Measurements from ENCODE around the gene PRKAR2B.
"Not testable (repeated sequence)": the region's sequence is repeated elsewhere in the genome, so short reads cannot be mapped to it uniquely, and the experiment has no call there.

The PRKAR2B gene

DNA sequence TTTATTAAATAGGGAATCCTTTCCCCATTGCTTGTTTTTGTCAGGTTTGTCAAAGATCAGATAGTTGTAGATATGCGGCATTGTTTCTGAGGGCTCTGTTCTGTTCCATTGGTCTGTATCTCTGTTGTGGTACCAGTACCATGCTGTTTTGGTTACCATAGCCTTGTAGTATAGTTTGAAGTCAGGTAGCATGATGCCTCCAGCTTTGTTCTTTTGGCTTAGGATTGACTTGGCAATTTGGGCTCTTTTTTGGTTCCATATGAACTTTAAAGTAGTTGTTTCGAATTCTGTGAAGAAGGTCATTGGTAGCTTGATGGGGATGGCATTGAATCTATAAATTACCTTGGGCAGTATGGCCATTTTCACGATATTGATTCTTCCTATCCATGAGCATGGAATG lies 11.6 kb downstream of the PRKAR2B start:
- not testable (repeated sequence) for H3K4me3 ChIP-seq (ENCODE audit: low read length); H3K9me3 ChIP-seq (ENCODE audit: control insufficient read depth, low read length); H3K9ac ChIP-seq (ENCODE audit: low read length); H3K4me1 ChIP-seq (ENCODE audit: control insufficient read depth, insufficient read depth, low read length); H3K27me3 ChIP-seq (ENCODE audit: control insufficient read depth, insufficient read depth, low read length); H3K36me3 ChIP-seq (ENCODE audit: control insufficient read depth, insufficient read depth, low read length)

DNA sequence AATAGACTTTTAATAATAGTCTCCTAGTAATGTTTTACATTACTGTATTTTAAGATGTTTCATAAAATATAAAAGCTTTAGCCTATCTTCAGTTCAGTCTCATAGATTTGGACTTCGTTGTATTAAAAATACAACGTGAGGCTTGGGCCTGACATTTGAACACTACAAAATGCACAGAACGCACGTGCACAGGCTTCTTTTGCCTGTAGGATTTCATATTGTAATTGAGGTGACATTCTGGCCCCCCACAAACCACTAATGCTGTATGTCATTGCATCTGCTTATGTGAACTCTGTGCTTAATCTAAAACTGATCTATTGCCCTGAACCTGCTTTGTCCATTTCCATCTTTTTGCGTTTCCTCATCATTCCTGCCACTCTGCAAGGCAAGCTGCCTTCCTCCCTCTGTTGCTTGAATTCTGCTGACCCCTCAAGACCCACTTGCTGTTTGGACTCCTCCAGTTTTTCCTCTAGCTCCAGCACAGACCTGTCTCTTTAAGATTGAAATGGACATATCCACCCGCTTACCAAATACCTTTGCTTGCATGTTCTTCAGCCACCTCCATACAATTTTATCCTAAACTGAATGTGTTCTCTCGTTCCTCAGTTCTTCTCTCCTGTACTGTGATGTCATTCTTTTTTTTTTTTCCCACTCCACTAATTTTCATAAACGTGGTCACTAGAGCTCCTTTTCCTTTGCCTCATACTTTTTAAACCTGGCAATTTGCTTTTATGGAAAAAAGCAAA lies 12.4 kb downstream of the PRKAR2B start:
- Histone ChIP-seq H3K27me3 (ENCODE audit: control insufficient read depth, insufficient read depth, low read length) (no peaks in the 10 kb centered on the region), H3K36me3 (ENCODE audit: control insufficient read depth, insufficient read depth, low read length) (no peaks in the 10 kb centered on the region), H3K4me3 (ENCODE audit: low read length) (no peak overlapping the region), H3K4me1 (ENCODE audit: control insufficient read depth, insufficient read depth, low read length) (no peaks in the 10 kb centered on the region), H3K9ac (ENCODE audit: low read length) (no peak overlapping the region), H3K9me3 (ENCODE audit: control insufficient read depth, low read length) (no peaks in the 10 kb centered on the region)

DNA sequence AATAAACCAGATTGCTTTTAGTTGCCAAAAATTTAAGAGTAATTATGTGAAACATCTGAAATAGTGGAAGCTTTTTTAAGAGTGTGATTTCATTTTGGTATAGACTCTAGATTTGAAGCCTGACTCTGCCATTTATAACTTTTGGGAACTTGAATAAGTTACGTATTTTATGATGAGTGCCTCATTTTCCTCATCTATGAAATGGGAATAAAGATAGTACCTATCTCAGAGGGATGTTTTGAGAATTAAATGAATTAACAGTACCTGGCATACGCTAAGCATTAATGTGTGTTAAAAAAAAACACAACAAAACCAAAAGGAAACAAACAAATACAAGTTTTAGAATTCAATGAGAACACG lies 12.9 kb downstream of the PRKAR2B start:
- Histone ChIP-seq H3K9me3 (ENCODE audit: control insufficient read depth, low read length) (no peaks in the 10 kb centered on the region), H3K36me3 (ENCODE audit: control insufficient read depth, insufficient read depth, low read length) (no peaks in the 10 kb centered on the region), H3K27me3 (ENCODE audit: control insufficient read depth, insufficient read depth, low read length) (no peaks in the 10 kb centered on the region), H3K4me3 (ENCODE audit: low read length) (no peak overlapping the region), H3K9ac (ENCODE audit: low read length) (no peak overlapping the region), H3K4me1 (ENCODE audit: control insufficient read depth, insufficient read depth, low read length) (no peaks in the 10 kb centered on the region)

- H3K4me3 ChIP-seq (ENCODE audit: low read length), result no peak overlapping the region
- no peak overlapping the region for H3K9ac ChIP-seq (ENCODE audit: low read length)
- H3K36me3 ChIP-seq (ENCODE audit: control insufficient read depth, insufficient read depth, low read length), result no peaks in the 10 kb centered on the region
- no peaks in the 10 kb centered on the region for H3K4me1 ChIP-seq (ENCODE audit: control insufficient read depth, insufficient read depth, low read length)
- H3K27me3 ChIP-seq (ENCODE audit: control insufficient read depth, insufficient read depth, low read length), result no peaks in the 10 kb centered on the region
- no peaks in the 10 kb centered on the region for H3K9me3 ChIP-seq (ENCODE audit: control insufficient read depth, low read length)
Observed at GRCh38 chr7:107059468-107059867, 15.0 kb downstream of the PRKAR2B start.

DNA sequence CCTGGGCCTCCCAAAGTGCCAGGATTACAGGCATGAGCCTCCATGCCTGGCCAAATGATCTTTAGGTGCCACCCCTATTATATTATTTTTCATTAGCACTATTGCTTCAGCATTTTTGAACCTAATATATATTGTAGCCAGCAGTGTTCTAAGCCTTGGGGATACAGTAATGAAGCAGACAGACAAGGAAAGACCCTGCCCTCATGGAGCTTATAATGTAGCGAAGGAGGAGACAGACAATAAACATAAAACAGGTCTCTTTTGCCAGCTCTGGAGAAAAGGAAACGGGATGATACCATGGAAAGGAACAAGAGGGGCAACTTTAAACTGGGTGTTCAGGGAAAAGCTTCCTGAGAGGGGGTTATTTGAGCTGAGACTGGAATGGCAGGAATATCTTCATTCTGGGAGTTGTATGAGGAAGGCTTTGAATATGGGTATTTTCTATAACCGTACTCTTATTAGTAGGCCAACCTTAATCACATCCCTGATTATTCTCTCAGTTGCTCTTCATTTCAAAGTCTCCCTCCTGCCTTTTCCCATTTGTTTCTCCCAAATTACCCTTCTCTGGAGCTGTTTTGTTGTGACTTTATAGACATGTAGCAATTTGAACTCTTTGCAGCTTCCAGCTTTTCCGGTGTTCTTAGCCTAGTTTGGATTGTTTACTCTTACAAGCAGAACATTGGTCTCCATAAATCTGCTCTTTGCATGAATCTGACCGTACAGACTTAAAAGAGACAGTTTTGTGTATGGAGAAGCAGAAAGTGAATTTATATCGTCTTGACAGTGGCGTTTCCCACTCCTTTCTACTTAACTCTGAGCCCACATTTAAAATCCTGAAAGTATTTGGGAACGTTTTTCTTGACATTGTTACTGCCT lies 19.0 kb downstream of the PRKAR2B start:
- H3K9ac ChIP-seq (ENCODE audit: low read length), result no peak overlapping the region
- H3K4me3 ChIP-seq (ENCODE audit: low read length), result no peak overlapping the region
- peaks cover 8% of the 10 kb centered on the region for H3K4me1 ChIP-seq (ENCODE audit: control insufficient read depth, insufficient read depth, low read length)
- no peaks in the 10 kb centered on the region for H3K9me3 ChIP-seq (ENCODE audit: control insufficient read depth, low read length)
- no peaks in the 10 kb centered on the region for H3K36me3 ChIP-seq (ENCODE audit: control insufficient read depth, insufficient read depth, low read length)
- no peaks in the 10 kb centered on the region for H3K27me3 ChIP-seq (ENCODE audit: control insufficient read depth, insufficient read depth, low read length)

DNA sequence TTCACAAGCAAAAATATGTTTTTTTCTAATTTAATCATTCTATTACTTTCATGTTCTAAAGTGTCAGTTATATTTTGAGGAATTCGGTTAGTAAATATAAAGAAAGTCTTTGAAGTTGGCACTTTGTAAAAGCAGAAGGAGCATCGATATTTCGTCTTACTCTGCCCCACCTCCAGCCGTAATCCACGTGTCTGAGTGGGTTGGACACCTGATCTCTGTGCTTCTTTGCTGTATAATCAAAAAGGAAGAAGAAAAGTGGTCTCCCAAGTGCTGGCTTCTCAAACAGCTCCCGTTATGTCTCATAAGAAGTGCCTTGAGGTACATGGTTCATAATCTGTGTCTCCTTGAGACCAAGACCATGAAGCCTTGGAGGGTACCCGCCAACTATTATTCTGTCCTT lies 19.8 kb downstream of the PRKAR2B start:
- Histone ChIP-seq H3K4me1 (ENCODE audit: control insufficient read depth, insufficient read depth, low read length) (peaks cover 8% of the 10 kb centered on the region), H3K4me3 (ENCODE audit: low read length) (no peak overlapping the region), H3K36me3 (ENCODE audit: control insufficient read depth, insufficient read depth, low read length) (no peaks in the 10 kb centered on the region), H3K27me3 (ENCODE audit: control insufficient read depth, insufficient read depth, low read length) (no peaks in the 10 kb centered on the region), H3K9ac (ENCODE audit: low read length) (no peak overlapping the region), H3K9me3 (ENCODE audit: control insufficient read depth, low read length) (no peaks in the 10 kb centered on the region)

DNA sequence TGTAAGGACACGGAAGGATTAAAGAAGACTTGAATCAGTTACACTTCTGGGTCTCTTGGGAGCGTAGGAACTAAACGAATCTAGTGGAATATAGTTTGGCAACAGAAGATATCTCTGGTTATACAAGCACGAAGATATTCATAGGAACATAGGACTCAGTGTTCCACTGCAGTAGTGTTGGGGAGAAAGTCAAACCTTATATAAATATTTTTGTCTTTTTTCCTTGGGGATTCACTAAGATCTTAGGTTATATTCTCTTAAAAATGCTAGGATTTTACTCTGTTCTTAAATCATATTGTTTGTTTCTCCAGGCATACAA lies 21.4 kb downstream of the PRKAR2B start:
- Histone ChIP-seq H3K4me3 (ENCODE audit: low read length) (no peak overlapping the region), H3K36me3 (ENCODE audit: control insufficient read depth, insufficient read depth, low read length) (no peaks in the 10 kb centered on the region), H3K9me3 (ENCODE audit: control insufficient read depth, low read length) (no peaks in the 10 kb centered on the region), H3K27me3 (ENCODE audit: control insufficient read depth, insufficient read depth, low read length) (no peaks in the 10 kb centered on the region), H3K4me1 (ENCODE audit: control insufficient read depth, insufficient read depth, low read length) (peaks cover 8% of the 10 kb centered on the region), H3K9ac (ENCODE audit: low read length) (no peak overlapping the region)

DNA sequence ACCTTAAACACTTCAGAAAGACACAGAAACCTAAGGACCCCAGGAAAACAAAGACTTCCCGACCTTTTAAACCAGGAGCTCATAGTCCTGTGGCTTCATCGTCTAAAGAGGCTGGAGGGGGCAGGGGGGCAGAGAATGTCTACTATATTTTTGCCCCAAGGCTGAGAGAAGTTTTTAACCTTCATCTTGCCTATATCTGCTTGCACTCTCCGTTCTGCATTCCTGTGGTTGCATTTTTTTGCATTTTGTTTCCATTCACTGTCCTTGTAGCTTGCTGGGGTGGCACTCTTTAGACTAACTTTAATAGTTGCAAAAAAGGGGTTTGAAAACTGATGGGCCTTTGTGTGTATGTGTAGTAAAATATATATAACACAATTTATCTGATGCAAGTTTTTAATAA lies 23.7 kb downstream of the PRKAR2B start:
- Histone ChIP-seq H3K4me1 (ENCODE audit: control insufficient read depth, insufficient read depth, low read length) (peaks cover 8% of the 10 kb centered on the region), H3K36me3 (ENCODE audit: control insufficient read depth, insufficient read depth, low read length) (no peaks in the 10 kb centered on the region), H3K9me3 (ENCODE audit: control insufficient read depth, low read length) (no peaks in the 10 kb centered on the region), H3K9ac (ENCODE audit: low read length) (no peak overlapping the region), H3K27me3 (ENCODE audit: control insufficient read depth, insufficient read depth, low read length) (no peaks in the 10 kb centered on the region), H3K4me3 (ENCODE audit: low read length) (no peak overlapping the region)

DNA sequence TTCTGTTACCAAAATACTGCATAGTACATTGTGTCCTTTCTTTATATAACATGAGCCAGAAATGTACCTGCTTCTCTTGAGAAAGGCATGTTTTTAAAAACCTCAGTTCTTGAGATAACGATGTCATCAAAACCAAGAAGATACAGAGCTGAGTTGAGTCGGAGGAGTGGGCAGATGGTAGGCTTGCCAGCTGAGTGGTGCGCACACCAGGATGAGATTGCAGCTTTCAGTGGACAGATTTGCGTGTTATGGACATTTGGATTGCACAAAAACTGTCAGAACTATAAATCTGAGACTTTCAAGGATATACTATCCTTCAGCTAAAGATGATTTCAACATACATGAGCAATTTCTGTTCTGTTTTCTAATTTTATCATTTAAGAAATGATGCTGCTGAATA lies 25.0 kb downstream of the PRKAR2B start:
- H3K27me3 ChIP-seq (ENCODE audit: control insufficient read depth, insufficient read depth, low read length), result no peaks in the 10 kb centered on the region
- no peaks in the 10 kb centered on the region for H3K36me3 ChIP-seq (ENCODE audit: control insufficient read depth, insufficient read depth, low read length)
- H3K4me1 ChIP-seq (ENCODE audit: control insufficient read depth, insufficient read depth, low read length), result peaks cover 8% of the 10 kb centered on the region
- H3K4me3 ChIP-seq (ENCODE audit: low read length), result no peak overlapping the region
- H3K9me3 ChIP-seq (ENCODE audit: control insufficient read depth, low read length), result no peaks in the 10 kb centered on the region
- no peak overlapping the region for H3K9ac ChIP-seq (ENCODE audit: low read length)

DNA sequence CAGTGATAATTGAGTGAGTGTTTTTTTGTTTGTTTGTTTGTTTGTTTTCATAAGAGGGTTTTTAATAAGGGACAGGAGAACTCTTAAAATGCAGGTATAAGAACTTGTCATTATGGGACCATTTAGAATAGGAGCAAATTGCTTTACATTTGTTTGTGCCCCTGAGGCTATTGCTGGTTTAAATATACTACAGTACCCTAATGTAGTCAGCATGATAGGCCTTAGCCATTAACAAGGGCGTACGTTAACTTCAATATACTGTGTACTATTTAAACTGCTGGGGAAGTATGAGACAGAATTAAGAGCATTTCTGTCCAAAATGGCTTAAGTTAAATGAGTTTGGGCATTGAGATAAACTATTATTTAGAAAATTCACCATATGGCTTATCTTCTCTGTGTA lies 26.2 kb downstream of the PRKAR2B start:
- no peaks in the 10 kb centered on the region for H3K36me3 ChIP-seq (ENCODE audit: control insufficient read depth, insufficient read depth, low read length)
- no peaks in the 10 kb centered on the region for H3K9me3 ChIP-seq (ENCODE audit: control insufficient read depth, low read length)

GRCh38 chr7:107071129-107071528 lies 26.6 kb downstream of the PRKAR2B start:
- no peaks in the 10 kb centered on the region for H3K27me3 ChIP-seq (ENCODE audit: control insufficient read depth, insufficient read depth, low read length)
- no peaks in the 10 kb centered on the region for H3K4me1 ChIP-seq (ENCODE audit: control insufficient read depth, insufficient read depth, low read length)
- H3K4me3 ChIP-seq (ENCODE audit: low read length), result no peak overlapping the region
- H3K9ac ChIP-seq (ENCODE audit: low read length), result no peak overlapping the region
- no peaks in the 10 kb centered on the region for H3K9me3 ChIP-seq (ENCODE audit: control insufficient read depth, low read length)
- no peaks in the 10 kb centered on the region for H3K36me3 ChIP-seq (ENCODE audit: control insufficient read depth, insufficient read depth, low read length)

More for the DNA sequence above, 26.2 kb downstream of the PRKAR2B start:
- Histone ChIP-seq H3K27me3 (ENCODE audit: control insufficient read depth, insufficient read depth, low read length) (no peaks in the 10 kb centered on the region), H3K9ac (ENCODE audit: low read length) (no peak overlapping the region), H3K4me3 (ENCODE audit: low read length) (no peak overlapping the region), H3K4me1 (ENCODE audit: control insufficient read depth, insufficient read depth, low read length) (peaks cover 3% of the 10 kb centered on the region)

DNA sequence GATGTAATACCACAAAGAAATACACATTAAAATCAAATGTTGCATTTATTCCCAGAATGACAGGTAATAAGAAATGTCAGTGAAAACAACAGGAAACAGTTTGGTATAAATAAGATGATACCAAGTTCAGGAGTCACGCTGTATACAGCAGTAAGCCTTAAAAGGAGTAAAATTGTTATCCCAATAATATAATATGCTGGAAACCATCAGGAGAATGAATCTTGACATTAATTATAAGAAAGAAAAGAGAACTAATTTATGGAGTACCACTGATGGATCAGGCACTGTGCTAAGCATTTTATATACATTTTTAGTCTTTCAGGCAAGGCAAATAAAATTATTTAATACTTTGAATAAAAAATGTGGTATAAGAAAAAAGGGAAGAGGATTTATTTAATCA lies 27.6 kb downstream of the PRKAR2B start:
- Histone ChIP-seq H3K36me3 (ENCODE audit: control insufficient read depth, insufficient read depth, low read length) (no peaks in the 10 kb centered on the region), H3K4me1 (ENCODE audit: control insufficient read depth, insufficient read depth, low read length) (no peaks in the 10 kb centered on the region), H3K27me3 (ENCODE audit: control insufficient read depth, insufficient read depth, low read length) (no peaks in the 10 kb centered on the region), H3K9ac (ENCODE audit: low read length) (no peak overlapping the region), H3K9me3 (ENCODE audit: control insufficient read depth, low read length) (no peaks in the 10 kb centered on the region), H3K4me3 (ENCODE audit: low read length) (no peak overlapping the region)
